WTC11 (cell line): ENCODE results near the gene C2orf92. TPM values are rescaled to one million over a fixed set of nuclear protein-coding genes. Genes with fewer than 3 reads are reported as not detected.

Experiments used
- ATAC-seq: fragments of 200-7000 bp; cut with Tn5 transposase; 2 replicates; pipeline ENCODE4 v1.10.0; 2021; ENCODE audit warnings: mild to moderate bottlenecking, moderate library complexity
- CTCF ChIA-PET: fragments of 300-600 bp; sonication (Branson Sonifier 250); formaldehyde crosslinking; loops from one replicate; lab custom pipeline; 2021; ENCODE audit warnings: antibody characterized with exemption; lab: Charles Lee
- POLR2A ChIA-PET: fragments of 350-600 bp; sonication (Branson Sonifier 250); formaldehyde crosslinking; loops from one replicate; lab custom pipeline; 2021; ENCODE audit warnings: antibody characterized with exemption; lab: Charles Lee
- DNase-seq: peaks from one replicate; pipeline ENCODE4 v3.0.0; 2021; ENCODE audit warnings: low spot score
- H3K27ac Mint-ChIP-seq: 2 replicates; pipeline ENCODE4 v1.8.0; 2021; ENCODE audit warnings: mixed read lengths
- H3K27me3 Mint-ChIP-seq: 2 replicates; pipeline ENCODE4 v1.8.0; 2021; ENCODE audit warnings: low read depth, mild to moderate bottlenecking, moderate library complexity, mixed read lengths
- H3K36me3 Mint-ChIP-seq: 2 replicates; pipeline ENCODE4 v1.8.0; 2021; ENCODE audit warnings: mixed read lengths
- H3K4me1 Mint-ChIP-seq: 2 replicates; pipeline ENCODE4 v1.8.0; 2022; ENCODE audit warnings: mixed read lengths
- H3K4me3 Mint-ChIP-seq: 2 replicates; pipeline ENCODE4 v1.8.0; 2021; ENCODE audit warnings: mild to moderate bottlenecking, moderate library complexity, mixed read lengths
- H3K9me3 Mint-ChIP-seq: 2 replicates; pipeline ENCODE4 v1.8.0; 2021; ENCODE audit warnings: mixed read lengths
- E2F5 ChIP-seq: sonication (generic); formaldehyde crosslinking; IDR thresholded peaks from 2 replicates; pipeline ENCODE4 v1.8.1; 2022; ENCODE audit warnings: mild to moderate bottlenecking, moderate library complexity, missing genetic modification reagents
- EMX1 ChIP-seq: fragments of 250-450 bp; sonication (Bioruptor Pico); IDR thresholded peaks from 2 replicates; pipeline ENCODE4 v1.8.0; 2021; ENCODE audit warnings: mild to moderate bottlenecking
- ETV6 ChIP-seq: sonication (generic); formaldehyde crosslinking; IDR thresholded peaks from 2 replicates; pipeline ENCODE4 v1.8.1; 2022; ENCODE audit warnings: mild to moderate bottlenecking, missing genetic modification reagents
- FOXJ3 ChIP-seq: sonication (generic); formaldehyde crosslinking; IDR thresholded peaks from 2 replicates; pipeline ENCODE4 v1.9.0; 2021; ENCODE audit warnings: missing genetic modification reagents, mild to moderate bottlenecking, borderline replicate concordance
- GRHL2 ChIP-seq: fragments of 250-450 bp; sonication (Bioruptor Pico); IDR thresholded peaks from 2 replicates; pipeline ENCODE4 v1.8.0; 2022; ENCODE audit warnings: mild to moderate bottlenecking, moderate library complexity; ENCODE audit not compliant: insufficient replicate concordance, severe bottlenecking
- JUN ChIP-seq: sonication (generic); formaldehyde crosslinking; IDR thresholded peaks from 2 replicates; pipeline ENCODE4 v1.8.0; 2023; ENCODE audit warnings: mild to moderate bottlenecking, missing genetic modification reagents
- NFYB ChIP-seq: sonication (generic); formaldehyde crosslinking; conservative IDR thresholded peaks from 2 replicates; pipeline ENCODE4 v1.8.0; 2022; ENCODE audit warnings: low read depth, missing genetic modification reagents
- NR2C2 ChIP-seq: sonication (generic); formaldehyde crosslinking; IDR thresholded peaks from 2 replicates; pipeline ENCODE4 v1.8.0; 2022; ENCODE audit warnings: mild to moderate bottlenecking, missing genetic modification reagents
- NR3C1 ChIP-seq: sonication (generic); formaldehyde crosslinking; conservative IDR thresholded peaks from 2 replicates; pipeline ENCODE4 v1.8.1; 2023; ENCODE audit warnings: low read depth, mild to moderate bottlenecking, missing genetic modification reagents
- USF2 ChIP-seq: sonication (generic); formaldehyde crosslinking; IDR thresholded peaks from 2 replicates; pipeline ENCODE4 v1.8.1; 2023; ENCODE audit warnings: mild to moderate bottlenecking, missing genetic modification reagents, moderate library complexity
- ZBTB43 ChIP-seq: sonication (generic); formaldehyde crosslinking; IDR thresholded peaks from 2 replicates; pipeline ENCODE4 v1.8.1; 2023; ENCODE audit warnings: mild to moderate bottlenecking, missing genetic modification reagents
- ZNF121 ChIP-seq: sonication (generic); formaldehyde crosslinking; IDR thresholded peaks from 2 replicates; pipeline ENCODE4 v1.8.0; 2023; ENCODE audit warnings: missing genetic modification reagents
- ZNF281 ChIP-seq: sonication (generic); formaldehyde crosslinking; IDR thresholded peaks from 2 replicates; pipeline ENCODE4 v1.8.0; 2023; ENCODE audit warnings: mild to moderate bottlenecking, missing genetic modification reagents
- total RNA-seq: library from RNA; stranded (reverse); gene quantifications from 3 replicates; pipeline ENCODE4 v1.2.3, GENCODE V29; 2021
- TF ChIP-seq, protein P1 (sequence below): sonication (generic); formaldehyde crosslinking; IDR thresholded peaks from 2 replicates; pipeline ENCODE4 v1.8.1; 2023; ENCODE audit warnings: mild to moderate bottlenecking, missing genetic modification reagents
- TF ChIP-seq, protein P2 (sequence below): sonication (generic); formaldehyde crosslinking; IDR thresholded peaks from 2 replicates; pipeline ENCODE4 v1.8.0; 2023; ENCODE audit warnings: missing genetic modification reagents, mild to moderate bottlenecking, borderline replicate concordance
- TF ChIP-seq, protein P3 (sequence below): fragments of 250-450 bp; sonication (Bioruptor Pico); IDR thresholded peaks from 2 replicates; pipeline ENCODE4 v1.9.0; 2021; ENCODE audit warnings: moderate library complexity, mild to moderate bottlenecking, inconsistent platforms, borderline replicate concordance

Gene C2orf92
- total RNA-seq, 1 experiment from 2014 or later: 5.2 TPM

DNA sequence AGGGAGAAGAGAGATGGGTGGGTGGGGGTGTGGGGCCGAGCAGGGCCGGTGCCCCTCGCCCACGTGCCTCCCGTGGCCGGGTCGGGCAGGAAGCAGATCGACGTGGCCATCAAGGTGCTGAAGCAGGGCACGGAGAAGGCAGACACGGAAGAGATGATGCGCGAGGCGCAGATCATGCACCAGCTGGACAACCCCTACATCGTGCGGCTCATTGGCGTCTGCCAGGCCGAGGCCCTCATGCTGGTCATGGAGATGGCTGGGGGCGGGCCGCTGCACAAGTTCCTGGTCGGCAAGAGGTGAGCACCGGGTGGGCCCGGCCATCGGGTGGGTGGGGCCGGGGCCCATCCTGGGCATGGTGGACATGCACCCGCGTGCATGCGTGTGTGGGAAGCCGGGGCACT, 65.6 kb downstream of the C2orf92 start:
- H3K27me3 Mint-ChIP-seq: no peaks in the 10 kb centered on the region; the same call in 1 of the 2 replicates
- H3K4me3 Mint-ChIP-seq: no peak overlapping the region
- ChIA-PET POLR2A (no interaction called here), CTCF (interaction anchor here (1.1 to 1.8 kb wide), 2 partner anchors 35 kb away, joined by 3 to 5 read pairs; no protein-coding TSS in a partner anchor)
- ATAC-seq (no peak), DNase-seq (no peak)
- TF ChIP-seq NR3C1 (CRISPR knock-in tag): no peak
- TF ChIP-seq USF2 (CRISPR knock-in tag): no peak
- TF ChIP-seq, protein P1, sequence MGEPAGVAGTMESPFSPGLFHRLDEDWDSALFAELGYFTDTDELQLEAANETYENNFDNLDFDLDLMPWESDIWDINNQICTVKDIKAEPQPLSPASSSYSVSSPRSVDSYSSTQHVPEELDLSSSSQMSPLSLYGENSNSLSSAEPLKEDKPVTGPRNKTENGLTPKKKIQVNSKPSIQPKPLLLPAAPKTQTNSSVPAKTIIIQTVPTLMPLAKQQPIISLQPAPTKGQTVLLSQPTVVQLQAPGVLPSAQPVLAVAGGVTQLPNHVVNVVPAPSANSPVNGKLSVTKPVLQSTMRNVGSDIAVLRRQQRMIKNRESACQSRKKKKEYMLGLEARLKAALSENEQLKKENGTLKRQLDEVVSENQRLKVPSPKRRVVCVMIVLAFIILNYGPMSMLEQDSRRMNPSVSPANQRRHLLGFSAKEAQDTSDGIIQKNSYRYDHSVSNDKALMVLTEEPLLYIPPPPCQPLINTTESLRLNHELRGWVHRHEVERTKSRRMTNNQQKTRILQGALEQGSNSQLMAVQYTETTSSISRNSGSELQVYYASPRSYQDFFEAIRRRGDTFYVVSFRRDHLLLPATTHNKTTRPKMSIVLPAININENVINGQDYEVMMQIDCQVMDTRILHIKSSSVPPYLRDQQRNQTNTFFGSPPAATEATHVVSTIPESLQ: no peak
- TF ChIP-seq ZBTB43: no peak
- TF ChIP-seq JUN: no peak
- TF ChIP-seq, protein P2, sequence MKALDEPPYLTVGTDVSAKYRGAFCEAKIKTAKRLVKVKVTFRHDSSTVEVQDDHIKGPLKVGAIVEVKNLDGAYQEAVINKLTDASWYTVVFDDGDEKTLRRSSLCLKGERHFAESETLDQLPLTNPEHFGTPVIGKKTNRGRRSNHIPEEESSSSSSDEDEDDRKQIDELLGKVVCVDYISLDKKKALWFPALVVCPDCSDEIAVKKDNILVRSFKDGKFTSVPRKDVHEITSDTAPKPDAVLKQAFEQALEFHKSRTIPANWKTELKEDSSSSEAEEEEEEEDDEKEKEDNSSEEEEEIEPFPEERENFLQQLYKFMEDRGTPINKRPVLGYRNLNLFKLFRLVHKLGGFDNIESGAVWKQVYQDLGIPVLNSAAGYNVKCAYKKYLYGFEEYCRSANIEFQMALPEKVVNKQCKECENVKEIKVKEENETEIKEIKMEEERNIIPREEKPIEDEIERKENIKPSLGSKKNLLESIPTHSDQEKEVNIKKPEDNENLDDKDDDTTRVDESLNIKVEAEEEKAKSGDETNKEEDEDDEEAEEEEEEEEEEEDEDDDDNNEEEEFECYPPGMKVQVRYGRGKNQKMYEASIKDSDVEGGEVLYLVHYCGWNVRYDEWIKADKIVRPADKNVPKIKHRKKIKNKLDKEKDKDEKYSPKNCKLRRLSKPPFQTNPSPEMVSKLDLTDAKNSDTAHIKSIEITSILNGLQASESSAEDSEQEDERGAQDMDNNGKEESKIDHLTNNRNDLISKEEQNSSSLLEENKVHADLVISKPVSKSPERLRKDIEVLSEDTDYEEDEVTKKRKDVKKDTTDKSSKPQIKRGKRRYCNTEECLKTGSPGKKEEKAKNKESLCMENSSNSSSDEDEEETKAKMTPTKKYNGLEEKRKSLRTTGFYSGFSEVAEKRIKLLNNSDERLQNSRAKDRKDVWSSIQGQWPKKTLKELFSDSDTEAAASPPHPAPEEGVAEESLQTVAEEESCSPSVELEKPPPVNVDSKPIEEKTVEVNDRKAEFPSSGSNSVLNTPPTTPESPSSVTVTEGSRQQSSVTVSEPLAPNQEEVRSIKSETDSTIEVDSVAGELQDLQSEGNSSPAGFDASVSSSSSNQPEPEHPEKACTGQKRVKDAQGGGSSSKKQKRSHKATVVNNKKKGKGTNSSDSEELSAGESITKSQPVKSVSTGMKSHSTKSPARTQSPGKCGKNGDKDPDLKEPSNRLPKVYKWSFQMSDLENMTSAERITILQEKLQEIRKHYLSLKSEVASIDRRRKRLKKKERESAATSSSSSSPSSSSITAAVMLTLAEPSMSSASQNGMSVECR (CRISPR knock-in tag): no peak
- TF ChIP-seq ETV6 (CRISPR knock-in tag): no peak
- TF ChIP-seq FOXJ3 (CRISPR knock-in tag): no peak
- H3K27ac Mint-ChIP-seq: no peak overlapping the region
- peaks cover 7% of the 10 kb centered on the region for H3K9me3 Mint-ChIP-seq
- no peaks in the 10 kb centered on the region; the same call in 1 of the 2 replicates for H3K4me1 Mint-ChIP-seq
- H3K36me3 Mint-ChIP-seq: no peaks in the 10 kb centered on the region

DNA sequence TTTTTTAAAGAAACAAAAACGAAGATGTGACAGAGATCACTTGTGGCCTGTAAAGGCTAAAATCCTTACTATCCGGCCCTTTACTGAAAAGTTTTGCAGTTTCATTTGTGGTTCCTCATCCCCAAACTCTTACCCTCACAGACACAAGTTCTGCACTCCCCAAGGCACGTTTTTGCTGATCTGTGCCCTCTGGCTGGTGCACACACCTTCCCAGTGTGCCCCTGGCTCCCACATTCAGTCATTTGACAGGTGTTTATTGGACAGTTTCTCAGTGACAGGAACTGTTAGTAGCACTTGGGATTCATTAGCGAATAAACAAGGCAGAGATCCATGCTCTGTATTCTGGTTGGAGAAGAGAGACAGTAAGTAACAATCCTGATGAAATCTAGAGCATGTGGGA, 66.7 kb downstream of the C2orf92 start:
- peaks cover 3% of the 10 kb centered on the region; the same call in 1 of the 2 replicates for H3K9me3 Mint-ChIP-seq
- no peaks in the 10 kb centered on the region for H3K36me3 Mint-ChIP-seq
- peaks cover 5% of the 10 kb centered on the region for H3K4me1 Mint-ChIP-seq
- CTCF ChIA-PET: interaction anchor here (1.1 to 1.2 kb wide), 2 partner anchors 12 to 36 kb away, joined by 3 read pairs; no protein-coding TSS in a partner anchor
- no peaks in the 10 kb centered on the region for H3K27me3 Mint-ChIP-seq
- H3K27ac Mint-ChIP-seq: no peak overlapping the region
- no peak overlapping the region for H3K4me3 Mint-ChIP-seq
- ATAC-seq: no peak
- DNase-seq: no peak
- POLR2A ChIA-PET: no interaction called here
- TF ChIP-seq ETV6 (CRISPR knock-in tag) (no peak), NFYB (CRISPR knock-in tag) (no peak), ZNF281 (no peak), E2F5 (CRISPR knock-in tag) (no peak), NR2C2 (CRISPR knock-in tag) (no peak), EMX1 (CRISPR knock-in tag) (no peak), GRHL2 (no peak), ZNF121 (CRISPR knock-in tag) (no peak)
- TF ChIP-seq, protein P3, sequence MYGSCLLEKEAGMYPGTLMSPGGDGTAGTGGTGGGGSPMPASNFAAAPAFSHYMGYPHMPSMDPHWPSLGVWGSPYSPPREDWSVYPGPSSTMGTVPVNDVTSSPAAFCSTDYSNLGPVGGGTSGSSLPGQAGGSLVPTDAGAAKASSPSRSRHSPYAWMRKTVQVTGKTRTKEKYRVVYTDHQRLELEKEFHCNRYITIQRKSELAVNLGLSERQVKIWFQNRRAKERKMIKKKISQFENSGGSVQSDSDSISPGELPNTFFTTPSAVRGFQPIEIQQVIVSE (CRISPR knock-in tag): no peak
- TF ChIP-seq, protein P1: no peak
